GM18511 (cell line): ENCODE measurements around the gene MNX1.

Experiments used
- ATAC-seq: cut with Tn5 transposase; IDR thresholded peaks from one replicate; pipeline ENCODE4 v1.9.1; 2021; ENCODE audit warnings: mild to moderate bottlenecking, moderate library complexity; ENCODE audit not compliant: unreplicated experiment

Gene MNX1

GRCh38 chr7:157033483-157034473 is 23.3 kb upstream of the MNX1 start:
- ATAC-seq: no peak

- no peak for ATAC-seq
Observed at GRCh38 chr7:157032644-157033482, 22.4 kb upstream of the MNX1 start.

GRCh38 chr7:157032128-157032527 is 21.7 kb upstream of the MNX1 start:
- ATAC-seq: no peak

DNA sequence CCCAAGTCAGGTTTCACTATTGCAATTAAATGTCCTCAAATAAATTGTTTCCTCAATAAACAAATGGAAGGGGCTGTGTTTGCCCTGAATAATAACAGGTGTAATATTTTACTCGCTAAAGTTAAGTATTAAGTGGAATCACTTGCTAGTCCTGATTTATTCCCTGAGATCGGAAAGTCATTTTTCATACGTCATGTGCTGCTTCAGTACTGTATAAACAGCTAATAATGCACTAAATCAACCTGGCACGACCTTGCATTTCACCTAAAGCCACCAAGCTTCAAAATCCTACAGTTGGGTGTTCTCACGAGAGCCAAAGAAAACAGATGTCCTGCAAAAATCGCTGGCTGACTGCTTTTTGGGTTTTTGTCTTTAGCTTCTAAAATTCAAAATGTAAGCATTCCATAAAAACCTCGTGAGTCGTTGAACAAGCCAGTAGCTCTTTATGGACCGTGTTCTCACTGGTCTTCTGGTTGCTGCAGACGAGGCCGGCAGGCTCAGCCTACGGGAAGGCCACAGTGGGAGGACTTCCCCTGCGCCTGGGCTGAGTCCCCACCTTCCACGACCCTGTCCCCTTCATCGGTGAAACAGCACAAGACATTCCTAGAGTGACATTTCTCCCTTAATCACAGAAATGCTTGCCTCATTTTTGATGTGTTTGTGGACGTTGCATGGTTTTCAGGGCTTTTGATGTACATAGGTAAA is 17.9 kb upstream of the MNX1 start:
- ATAC-seq: no peak

DNA sequence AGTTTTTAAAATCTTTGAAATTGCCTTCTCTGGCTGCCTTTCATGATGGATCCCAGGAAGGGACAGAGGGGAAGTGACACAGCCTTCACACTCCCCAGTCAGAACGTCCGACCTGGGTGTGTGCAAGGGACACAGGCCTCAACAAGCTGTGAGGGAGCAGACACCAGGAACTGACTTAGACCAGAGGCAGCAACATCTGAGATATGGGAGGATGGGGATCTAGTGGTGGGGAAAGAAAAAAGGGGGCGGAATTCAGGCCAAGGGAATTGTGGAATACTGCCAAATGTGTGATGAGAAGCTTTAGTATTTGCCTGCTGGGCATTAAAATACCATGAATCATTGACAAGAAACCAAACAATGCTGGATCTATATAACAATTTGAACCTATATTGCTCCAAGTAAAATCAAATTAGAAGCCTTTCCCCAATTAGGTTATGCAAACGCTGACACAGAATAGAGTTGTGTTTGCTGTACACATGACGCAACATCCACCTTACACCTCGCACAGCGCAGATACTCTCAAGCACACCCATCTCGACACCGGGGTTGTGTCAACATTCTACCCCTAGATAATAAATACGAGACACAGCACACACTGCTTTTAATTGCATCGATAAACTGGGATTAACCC is 17.2 kb upstream of the MNX1 start:
- no peak for ATAC-seq

DNA sequence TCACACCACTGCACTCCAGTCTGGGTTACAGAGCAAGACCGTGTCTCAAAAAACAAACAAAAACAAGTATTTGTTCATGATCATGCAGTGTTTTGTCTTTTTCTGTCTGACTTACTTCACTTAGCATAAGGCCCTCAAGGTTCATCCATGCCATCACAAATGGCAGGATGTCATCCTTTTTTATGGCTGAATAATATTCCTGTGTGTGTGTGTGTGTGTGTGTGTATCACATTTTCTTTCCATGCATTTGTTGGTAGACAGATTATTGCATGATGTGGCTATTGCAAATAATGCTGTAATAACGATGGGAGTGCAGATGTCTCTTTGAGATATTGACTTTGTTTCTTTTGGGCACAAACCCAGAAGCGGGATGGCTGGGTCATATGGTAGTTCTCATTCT is 14.3 kb upstream of the MNX1 start:
- no peak for ATAC-seq

DNA sequence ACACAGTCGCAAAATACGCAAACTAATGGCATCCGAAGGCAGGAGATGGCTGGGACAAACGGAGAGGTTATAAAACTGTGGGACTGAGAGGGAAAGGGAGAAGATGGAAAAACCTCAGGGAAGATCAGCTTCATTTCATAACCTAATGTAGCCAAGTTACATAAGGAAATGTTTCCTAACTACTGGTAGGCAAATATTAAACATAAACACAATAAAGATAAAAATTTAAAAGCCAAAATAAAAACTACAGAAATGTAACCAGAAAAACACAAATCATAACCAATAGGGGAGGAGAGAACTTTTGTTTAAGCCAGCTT is 13.1 kb upstream of the MNX1 start:
- ATAC-seq: no peak

- no peak for ATAC-seq
Observed at GRCh38 chr7:157022681-157023588, 12.5 kb upstream of the MNX1 start.

DNA sequence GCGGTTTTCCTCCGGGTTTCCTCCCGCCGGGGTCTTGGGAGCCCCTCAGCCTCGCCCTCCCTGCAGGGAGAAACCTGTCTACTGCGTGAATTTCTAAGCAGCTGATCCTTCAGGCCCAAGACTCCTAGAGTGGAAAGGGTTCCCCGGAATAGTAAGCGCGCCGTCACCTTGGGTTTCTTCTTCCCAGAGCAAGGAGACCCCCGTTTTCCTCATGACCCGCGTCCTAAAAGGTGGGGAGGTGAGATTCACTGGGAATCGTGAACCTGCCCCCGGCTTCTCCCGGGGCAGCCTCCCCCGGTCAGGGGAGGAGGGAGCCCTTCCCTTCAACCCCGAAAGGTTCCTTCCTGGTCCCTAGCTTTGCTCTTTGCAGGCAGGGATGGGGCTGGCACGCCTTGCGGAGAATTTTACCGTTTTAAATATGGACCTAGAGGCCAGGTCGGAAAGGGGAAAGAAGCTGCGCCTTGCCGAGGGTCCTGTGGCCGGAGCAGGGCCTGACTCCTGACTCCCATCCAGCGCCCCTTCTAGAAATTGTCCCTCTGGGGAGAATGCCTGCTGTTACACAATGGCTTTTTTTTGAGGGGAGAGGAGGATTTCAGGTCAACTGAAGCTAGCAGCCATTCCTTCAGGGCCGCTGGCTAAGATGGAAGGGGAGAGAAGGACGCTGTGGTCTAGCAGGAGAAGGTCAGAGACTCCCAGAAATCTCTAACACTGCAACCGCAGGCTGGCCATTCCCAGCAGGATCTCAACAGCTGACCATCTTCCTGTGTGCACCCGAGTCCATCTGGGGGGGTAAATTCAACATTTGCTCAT is 11.6 kb upstream of the MNX1 start:
- ATAC-seq: no peak

DNA sequence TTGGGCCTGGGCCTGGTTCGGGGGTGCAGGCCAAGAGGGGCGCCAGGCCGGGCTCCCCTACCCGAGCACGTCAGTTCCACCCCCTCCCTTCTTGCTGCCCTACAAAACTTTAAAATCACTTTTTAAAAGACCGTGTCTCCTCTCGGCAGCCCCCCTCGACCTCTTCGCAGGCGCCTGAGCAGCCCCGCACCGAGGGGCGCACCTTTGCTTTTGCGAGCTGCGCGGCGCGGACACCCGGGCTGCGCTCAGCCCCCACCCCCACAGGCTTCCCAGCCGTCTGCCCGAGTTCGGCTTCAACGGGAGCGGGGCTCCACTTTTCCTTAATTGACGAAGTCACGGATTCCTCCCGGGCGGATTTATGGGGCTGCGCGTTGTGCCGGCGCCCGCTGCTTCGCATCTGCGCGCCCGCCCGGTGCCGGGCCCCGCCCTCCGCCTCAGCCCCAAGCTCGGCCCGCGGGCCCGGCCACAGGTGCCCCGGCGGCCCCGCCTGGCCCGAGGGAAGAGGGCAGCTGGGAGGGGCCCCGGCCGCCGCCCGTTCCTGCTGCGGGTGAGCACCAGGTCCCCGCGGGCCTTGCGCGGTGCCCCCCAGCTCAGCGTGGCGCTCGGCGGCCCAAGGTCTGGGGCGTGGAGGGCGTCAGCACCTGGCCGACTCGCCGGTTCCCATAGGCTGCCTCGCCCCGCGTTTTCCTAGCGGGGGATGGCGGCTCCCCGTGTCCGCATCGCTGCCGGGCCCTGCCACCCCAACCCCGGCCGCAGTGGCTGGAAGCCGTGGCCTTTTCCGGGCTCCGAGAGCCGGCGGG is 10.8 kb upstream of the MNX1 start:
- no peak for ATAC-seq

- no peak for ATAC-seq
Observed at GRCh38 chr7:157020514-157021070, 10.1 kb upstream of the MNX1 start.

DNA sequence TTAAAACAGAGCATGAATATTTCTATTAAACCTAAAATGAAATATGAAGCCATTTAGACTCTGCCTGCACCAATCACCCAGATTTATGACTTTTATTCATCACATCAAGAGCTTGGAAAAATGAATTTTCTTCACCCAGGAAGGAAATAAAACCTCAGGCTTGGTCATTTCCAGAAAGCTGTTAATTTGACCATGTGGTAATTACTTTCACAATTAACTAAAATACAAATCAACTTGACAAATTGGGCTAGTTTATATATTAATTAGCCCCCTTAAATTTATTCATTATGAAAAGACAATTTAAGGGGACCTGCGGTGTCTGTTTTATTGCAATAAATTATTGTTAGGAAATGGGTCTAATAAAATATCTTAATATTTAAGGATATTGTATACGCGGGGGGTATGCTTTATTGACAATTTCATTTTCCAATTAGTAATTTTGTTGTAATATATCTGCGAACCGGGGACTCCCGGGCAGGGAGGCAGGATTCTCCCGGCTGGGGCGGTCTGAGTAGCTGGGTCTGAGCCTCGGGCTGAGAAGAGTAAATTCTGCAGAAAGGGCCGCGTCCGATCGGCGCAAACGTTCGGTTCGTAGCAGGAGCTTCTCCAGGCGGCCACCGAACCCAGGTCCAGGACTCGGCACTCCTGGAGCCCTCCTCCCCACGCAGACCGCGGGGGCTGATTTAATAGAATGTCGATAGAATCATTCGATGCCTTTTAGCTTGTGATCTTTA is 9.4 kb upstream of the MNX1 start:
- ATAC-seq: no peak

GRCh38 chr7:157018997-157019608 is 8.6 kb upstream of the MNX1 start:
- ATAC-seq: no peak

GRCh38 chr7:157018328-157018996 is 8.0 kb upstream of the MNX1 start:
- ATAC-seq: no peak

- no peak for ATAC-seq
Observed at GRCh38 chr7:157017603-157018327, 7.3 kb upstream of the MNX1 start.

DNA sequence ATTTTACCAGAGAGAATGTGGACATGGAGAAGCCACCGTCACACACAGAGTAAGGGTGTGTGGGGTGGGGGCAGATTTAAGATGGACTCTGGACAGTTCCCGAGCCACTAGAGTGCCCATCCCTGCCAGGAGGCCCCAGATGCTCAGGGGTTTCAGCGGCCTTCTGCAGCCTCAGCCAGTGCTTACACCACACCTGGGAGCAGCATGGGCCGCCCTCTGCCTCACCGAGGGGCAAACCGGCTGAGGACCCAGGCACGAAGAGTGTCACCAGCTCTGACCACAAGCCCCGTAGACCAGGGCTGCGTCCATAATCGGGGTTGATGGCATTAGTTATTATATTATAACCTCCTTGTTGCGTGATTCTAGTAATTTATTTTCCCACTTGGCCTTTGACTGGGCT is 6.7 kb upstream of the MNX1 start:
- ATAC-seq: no peak
